Endothelial cell of umbilical vein (primary cell): ENCODE results near the gene ALDH4A1. TPM values are rescaled to one million over a fixed set of nuclear protein-coding genes. Genes with fewer than 3 reads are reported as not detected.

Experiments
- BruUV-seq: library from RNA; stranded (reverse); fragments of 400-500 nt; replicated peaks from 2 replicates; lab custom pipeline; 2021; lab: Mats Ljungman, UMichigan
- CTCF ChIA-PET: fragments of 300-600, 350-600 bp; sonication (Branson Sonifier 250); formaldehyde crosslinking; loops from one replicate; lab custom pipeline; 2021; ENCODE audit warnings: antibody characterized with exemption, inconsistent platforms; lab: Charles Lee
- POLR2A ChIA-PET: fragments of 300-600, 350-600 bp; sonication (Branson Sonifier 250); formaldehyde crosslinking; loops from one replicate; lab custom pipeline; 2021; ENCODE audit warnings: antibody characterized with exemption, inconsistent platforms; lab: Charles Lee
- DNase-seq: peaks from one replicate; pipeline ENCODE4 v3.0.0-alpha.2; 2011; ENCODE audit warnings: low read depth, low spot score
- FAIRE-seq: peaks from 2 replicates; lab custom pipeline; 2011; peaks lifted over from hg19 to GRCh38; lab: Jason Lieb, UNC
- H2AFZ ChIP-seq: 2 replicates; pipeline ENCODE4 v1.6.0; 2012; ENCODE audit warnings: low read depth, low read length, control low read depth, inconsistent platforms
- H3K27ac ChIP-seq: 2 replicates; pipeline ENCODE4 v1.5.1; 2011; ENCODE audit warnings: low read depth, mild to moderate bottlenecking, control low read depth, low read length, moderate library complexity; ENCODE audit not compliant: insufficient read depth
- H3K27me3 ChIP-seq, 2 experiments: 2 replicates each; pipeline versions ENCODE4 v1.6.0 to v1.6.1; 2011; ENCODE audit warnings: low read length in 2 of 2, mixed read lengths in 1 of 2; ENCODE audit not compliant: control insufficient read depth in 2 of 2, insufficient read depth in 2 of 2
- H3K36me3 ChIP-seq, 2 experiments: 2 replicates in 1 of 2; 3 replicates in 1 of 2; pipeline ENCODE4 v1.5.1; 2011; ENCODE audit warnings: low read length in 2 of 2, mild to moderate bottlenecking in 1 of 2, moderate library complexity in 1 of 2; ENCODE audit not compliant: control insufficient read depth in 2 of 2, insufficient read depth in 2 of 2; ENCODE audit errors: extremely low read depth in 1 of 2
- H3K4me1 ChIP-seq: 3 replicates; pipeline ENCODE4 v1.5.1; 2011; ENCODE audit warnings: mild to moderate bottlenecking, low read length; ENCODE audit not compliant: control insufficient read depth, insufficient read depth; ENCODE audit errors: extremely low read depth
- H3K4me2 ChIP-seq: 2 replicates; pipeline ENCODE4 v1.6.1; 2011; ENCODE audit warnings: low read length, control low read depth, mixed read lengths; ENCODE audit not compliant: insufficient read depth
- H3K4me3 ChIP-seq, 3 experiments: fragments of 200-600 bp in 1 of 3; sonication (generic), shearing (Covaris generic) in 1 of 3; replicated peaks in 1 of 3; 2 replicates each; pipeline ENCODE4 v1.5.1; 2011 to 2016; ENCODE audit warnings: control low read depth in 3 of 3, low read length in 3 of 3, mild to moderate bottlenecking in 2 of 3, inconsistent platforms in 1 of 3, low read depth in 1 of 3, moderate library complexity in 1 of 3; ENCODE audit not compliant: insufficient read depth in 1 of 3
- H3K79me2 ChIP-seq: 2 replicates; pipeline ENCODE4 v1.6.0; 2012; ENCODE audit warnings: low read length, inconsistent platforms; ENCODE audit not compliant: control insufficient read depth, insufficient read depth
- H3K9ac ChIP-seq: replicated peaks from 2 replicates; pipeline ENCODE3; 2011; ENCODE audit warnings: low read length, control low read depth; ENCODE audit not compliant: insufficient read depth; ENCODE audit errors: extremely low read depth
- H3K9me1 ChIP-seq: replicated peaks from 3 replicates; pipeline ENCODE4 v1.6.0; 2011; ENCODE audit warnings: mild to moderate bottlenecking, low read length; ENCODE audit not compliant: control insufficient read depth, insufficient read depth; ENCODE audit errors: extremely low read depth
- H3K9me3 ChIP-seq: replicated peaks from 2 replicates; pipeline ENCODE4 v1.5.1; 2012; ENCODE audit warnings: low read length, inconsistent platforms; ENCODE audit not compliant: control insufficient read depth, insufficient read depth
- H4K20me1 ChIP-seq: replicated peaks from 2 replicates; pipeline ENCODE3; 2011; ENCODE audit warnings: mild to moderate bottlenecking, low read length; ENCODE audit not compliant: control insufficient read depth, insufficient read depth; ENCODE audit errors: extremely low read depth
- CTCF ChIP-seq, 2 donors: IDR thresholded peaks; 1 replicate in 1 of 2; 2 replicates in 1 of 2; pipeline ENCODE4 v1.5.1; 2011; ENCODE audit warnings: low read length in 2 of 2, mild to moderate bottlenecking in 2 of 2, moderate library complexity in 2 of 2, control low read depth in 1 of 2, inconsistent platforms in 1 of 2, low read depth in 1 of 2; ENCODE audit not compliant: insufficient read depth in 1 of 2; ENCODE audit errors: extremely low read depth in 1 of 2
- EZH2 ChIP-seq: IDR thresholded peaks from 2 replicates; pipeline ENCODE4 v1.6.1; 2012; ENCODE audit warnings: borderline replicate concordance, low read depth, mild to moderate bottlenecking, moderate library complexity, low read length, inconsistent platforms; ENCODE audit not compliant: severe bottlenecking
- FOS ChIP-seq: IDR thresholded peaks from 2 replicates; pipeline ENCODE4 v1.6.1; 2011; ENCODE audit warnings: mild to moderate bottlenecking, low read length, moderate library complexity, borderline replicate concordance; ENCODE audit not compliant: insufficient read depth
- GATA2 ChIP-seq: IDR thresholded peaks from 2 replicates; pipeline ENCODE4 v1.7.0; 2011; ENCODE audit warnings: low read depth, mild to moderate bottlenecking, moderate library complexity, mixed read lengths, low read length; ENCODE audit not compliant: insufficient read length, insufficient read depth
- JUN ChIP-seq: IDR thresholded peaks from 2 replicates; pipeline ENCODE4 v1.6.1; 2011; ENCODE audit warnings: borderline replicate concordance, low read depth; ENCODE audit not compliant: insufficient read length, insufficient read depth
- MAX ChIP-seq: IDR thresholded peaks from 2 replicates; pipeline ENCODE4 v1.6.1; 2011; ENCODE audit not compliant: insufficient read depth, insufficient read length
- MYC ChIP-seq: IDR thresholded peaks from one replicate; pipeline ENCODE4 v1.6.1; 2011; ENCODE audit warnings: mild to moderate bottlenecking, low read depth, low read length
- POLR2A ChIP-seq: IDR thresholded peaks from 2 replicates; pipeline ENCODE4 v1.6.1; 2012; ENCODE audit warnings: low read depth, mild to moderate bottlenecking, control low read depth, low read length
- POLR2AphosphoS5 ChIP-seq: IDR thresholded peaks from 2 replicates; pipeline ENCODE4 v1.6.1; 2012; ENCODE audit warnings: low read depth, mild to moderate bottlenecking, control low read depth, low read length, moderate library complexity; ENCODE audit not compliant: insufficient read depth
- dilution Hi-C: fragments of 300-500 bp; cut with MboI; formaldehyde crosslinking; loops from one replicate; pipeline ENCODE4 v1.15.0; 2019; ENCODE audit warnings: low sequenced_read_pairs; ENCODE audit not compliant: extremely low pct_ligation_motif_present
- intact Hi-C: fragments of 100-400 bp; cut with micrococcal nuclease; formaldehyde crosslinking; loops from one replicate; pipeline ENCODE4 v1.10.0; 2022
- polyA plus RNA-seq, 4 experiments: library from polyadenylated mRNA; depleted of rRNA in 3 of 4; stranded (reverse) in 3 of 4; unstranded in 1 of 4; fragments of >200 nt; gene quantifications; 2 replicates each; pipeline versions ENCODE4 v1.2.1 to v1.2.3, GENCODE V29; 2011 to 2012; ENCODE audit warnings: missing spikeins in 1 of 4
- total RNA-seq: library from RNA; stranded (reverse); gene quantifications from 2 replicates; pipeline ENCODE4 v1.2.3, GENCODE V29; 2021

ALDH4A1 gene
- total and polyA plus RNA-seq, 2 donors (not counting 3 experiments of a cell fraction or from before 2014, with no cell fraction given) = 17.4 to 18.5 TPM

GRCh38 chr1:18903291-18903756 lies 969 bp upstream of the ALDH4A1 start:
- TSS peak; percentile 33 for BruUV-seq
- Histone ChIP-seq H3K79me2 (no peaks in the 10 kb centered on the region), H3K27me3 (no peaks in the 10 kb centered on the region), H3K27ac (peak overlapping the region; percentile 88), H3K4me1 (peaks cover 28% of the 10 kb centered on the region), H3K36me3 (no peaks in the 10 kb centered on the region), H3K9me3 (no peaks in the 10 kb centered on the region), H3K9me1 (no peaks in the 10 kb centered on the region), H3K4me2 (peak overlapping the region; percentile 64), H3K9ac (peak overlapping the region; percentile 89), H2AFZ (no peak overlapping the region), H3K4me3 (peak overlapping the region; percentile 30 to 83 (median 51)), H4K20me1 (no peaks in the 10 kb centered on the region)
- intact Hi-C loops = loop anchor here (5.0 to 10.0 kb wide), 2 partner anchors 311 to 1671 kb away; partner anchors contain the start of gene UBR4
- DNase-seq (no peak), FAIRE-seq (no peak)
- POLR2A ChIA-PET = interaction anchor here (1.0 to 1.5 kb wide), 4 partner anchors 41 to 184 kb away, joined by 3 to 4 read pairs (median 4); no protein-coding TSS in a partner anchor
- dilution Hi-C loops = no loop called here
- CTCF ChIA-PET = interaction anchor here (0.8 to 3.6 kb wide), 14 partner anchors 10 to 306 kb away, joined by 3 to 38 read pairs (median 4); no protein-coding TSS in a partner anchor
- TF ChIP-seq JUN = no peak
- no peak for TF ChIP-seq POLR2A
- TF ChIP-seq CTCF (IDR thresholded peaks at IDR 0.05; ENCODE audit: extremely low read depth in 1 of 2, insufficient read depth in 1 of 2, low read depth in 1 of 2, low read length in 2 of 2) = no peak
- TF ChIP-seq MYC = no peak
- TF ChIP-seq FOS = no peak
- TF ChIP-seq MAX = no peak
- no peak for TF ChIP-seq GATA2
- TF ChIP-seq EZH2 = no peak
- TF ChIP-seq POLR2AphosphoS5 = no peak
